ENCODE data around the gene KIAA0825.

DNA sequence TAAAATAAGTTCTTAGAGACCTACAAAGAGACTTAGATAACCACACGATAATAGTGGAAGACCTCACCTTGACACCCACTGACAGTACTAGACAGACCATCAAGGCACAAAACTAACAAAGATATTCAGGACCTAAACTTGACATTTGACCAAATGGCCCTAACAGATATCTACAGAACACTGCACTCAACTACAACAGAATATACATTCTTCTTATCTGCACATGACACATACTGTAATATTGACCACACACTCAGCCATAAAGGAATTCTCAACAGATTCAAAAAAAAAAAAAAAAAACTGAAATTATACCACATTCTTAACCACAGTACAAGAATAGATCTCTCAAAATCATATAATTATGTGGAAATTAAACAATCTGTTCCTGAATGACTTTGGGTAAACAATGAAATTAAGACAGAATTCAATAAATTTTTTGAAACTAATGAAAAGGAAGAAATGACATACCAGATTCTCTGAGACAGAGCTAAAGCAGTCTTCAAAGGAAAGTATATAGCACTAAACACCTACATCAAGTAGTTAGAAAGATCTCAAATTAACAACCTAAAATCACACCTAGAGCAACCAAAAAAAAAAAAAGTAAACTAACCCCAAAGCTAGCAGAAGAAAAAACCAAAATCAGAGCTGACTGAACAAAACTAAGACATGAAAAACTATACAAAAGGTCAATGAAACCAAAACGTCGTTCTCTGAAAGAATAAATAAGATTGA lies 514.7 kb downstream of the KIAA0825 start:
- TF ChIP-seq POLR2A (IDR thresholded peaks at IDR 0.05) (no peak), EP300 (IDR thresholded peaks at IDR 0.05) (no peak)
- TF ChIP-seq, protein P1, sequence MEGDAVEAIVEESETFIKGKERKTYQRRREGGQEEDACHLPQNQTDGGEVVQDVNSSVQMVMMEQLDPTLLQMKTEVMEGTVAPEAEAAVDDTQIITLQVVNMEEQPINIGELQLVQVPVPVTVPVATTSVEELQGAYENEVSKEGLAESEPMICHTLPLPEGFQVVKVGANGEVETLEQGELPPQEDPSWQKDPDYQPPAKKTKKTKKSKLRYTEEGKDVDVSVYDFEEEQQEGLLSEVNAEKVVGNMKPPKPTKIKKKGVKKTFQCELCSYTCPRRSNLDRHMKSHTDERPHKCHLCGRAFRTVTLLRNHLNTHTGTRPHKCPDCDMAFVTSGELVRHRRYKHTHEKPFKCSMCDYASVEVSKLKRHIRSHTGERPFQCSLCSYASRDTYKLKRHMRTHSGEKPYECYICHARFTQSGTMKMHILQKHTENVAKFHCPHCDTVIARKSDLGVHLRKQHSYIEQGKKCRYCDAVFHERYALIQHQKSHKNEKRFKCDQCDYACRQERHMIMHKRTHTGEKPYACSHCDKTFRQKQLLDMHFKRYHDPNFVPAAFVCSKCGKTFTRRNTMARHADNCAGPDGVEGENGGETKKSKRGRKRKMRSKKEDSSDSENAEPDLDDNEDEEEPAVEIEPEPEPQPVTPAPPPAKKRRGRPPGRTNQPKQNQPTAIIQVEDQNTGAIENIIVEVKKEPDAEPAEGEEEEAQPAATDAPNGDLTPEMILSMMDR (IDR thresholded peaks at IDR 0.05), result no peak
